Heart right ventricle (tissue), 16 donors: ENCODE data around the gene HES7. TPM values are rescaled to one million over a fixed set of nuclear protein-coding genes. Genes with fewer than 3 reads are reported as not detected.
A peak's percentile ranks its signal among the peaks of the same experiment; 100 is the strongest.

Experiments used
- ATAC-seq, 8 donors: fragments of 200-7000 bp; cut with Tn5 transposase; one replicate each; pipeline ENCODE4 v1.9.1; 2020; ENCODE audit warnings: mild to moderate bottlenecking in 8 of 8, moderate library complexity in 8 of 8, moderate number of reproducible peaks in 1 of 8
- DNase-seq, 2 donors: peaks; one replicate each; pipeline ENCODE4 v3.0.0-alpha.2; 2020
- H3K27ac ChIP-seq, 10 donors: fragments of 200-600 bp; sonication (generic) in 2 of 10; one replicate each; pipeline versions ENCODE4 v1.5.0 to v1.8.0; 2020 to 2022; ENCODE audit warnings: mild to moderate bottlenecking in 3 of 10
- H3K27me3 ChIP-seq, 7 donors: fragments of 200-600 bp; one replicate each; pipeline ENCODE4 v1.8.0; 2021 to 2022; ENCODE audit warnings: mild to moderate bottlenecking in 2 of 7
- H3K36me3 ChIP-seq, 9 donors: fragments of 200-600 bp; sonication (generic) in 1 of 9; one replicate each; pipeline versions ENCODE4 v1.5.0 to v1.8.0; 2020 to 2022; ENCODE audit warnings: mild to moderate bottlenecking in 2 of 9
- H3K4me1 ChIP-seq, 9 donors: fragments of 200-600 bp; sonication (generic) in 1 of 9; one replicate each; pipeline versions ENCODE4 v1.5.0 to v1.8.0; 2020 to 2022; ENCODE audit warnings: mild to moderate bottlenecking in 4 of 9
- H3K4me3 ChIP-seq, 10 donors: fragments of 200-600 bp; sonication (generic) in 2 of 10; one replicate each; pipeline versions ENCODE4 v1.5.0 to v1.8.0; 2020 to 2022; ENCODE audit warnings: mild to moderate bottlenecking in 7 of 10, moderate library complexity in 2 of 10
- H3K9me3 ChIP-seq, 11 donors: fragments of 200-600 bp in 10 of 11; sonication (generic) in 2 of 11; one replicate each; pipeline versions ENCODE4 v1.5.0 to v1.8.0; 2013 to 2022; ENCODE audit warnings: mild to moderate bottlenecking in 2 of 11, control low read depth in 1 of 11, moderate library complexity in 1 of 11
- WGBS, 2 donors: extraction: QIAGEN DNeasy Blood & Tissue Kit; methylation state at CpG; one replicate each; pipeline ENCODE4 v1.1.7; 2013; ENCODE audit warnings: inconsistent platforms in 1 of 2; 5-methylcytosine and 5-hydroxymethylcytosine counted together
- intact Hi-C, 10 donors: fragments of 100-400 bp; cut with DNase I; formaldehyde crosslinking; loops; one replicate each; pipeline versions ENCODE4 v1.11.1 to v1.14.2; 2022
- polyA plus RNA-seq, 2 donors: library from polyadenylated mRNA; stranded (reverse); fragments of 200-250 nt; gene quantifications; one replicate each; pipeline ENCODE4 v1.2.3, GENCODE V29; 2013
- total RNA-seq, 10 donors: library from RNA; stranded (reverse); fragmentation: NEBNext Ultra II Directional in 3 of 10; extraction: Animal tissue kit (Norgen Biotek cat#: 25700) in 3 of 10; gene quantifications; one replicate each; pipeline versions ENCODE4 v1.2.1 to v1.2.4, GENCODE V29; 2021 to 2023
- TF ChIP-seq, protein P1 (sequence below), 9 donors: fragments of 200-600 bp; sonication (generic) in 2 of 9; IDR thresholded peaks; one replicate each; pipeline versions ENCODE4 v1.5.0 to v1.8.0; 2021 to 2022; ENCODE audit warnings: antibody characterized with exemption in 9 of 9, mild to moderate bottlenecking in 5 of 9, moderate library complexity in 1 of 9
- donor health status: Arrhythmogenic right ventricular cardiomyopathy.
- donor health status: ischemic (EF 13 %, LVEDD 7.1; RV severe dilation, severe dysfunction).
- donor health status: healthy with polysubstance abuse.
- donor health status: DM: no; HTN: yes; CAD: no.
- donor health status: DM: no; HTN: no; CAD: no.
- donor health status: ischemic (EF 25% LVEDD 6.9; RV normal size, moderate dysfunction).
- donor health status: ischemic (EF 25% LVEDD 5.7; RV mildly dilated, moderate dysfunction).
- donor health status: healthy.
- donor health status: DM: yes; HTN: yes; CAD: no.
- donor health status: Ischemic cardiomyopathy.
- donor health status: ischemic (EF 35%, LVEDD 5.7; RV mildly dilated, moderate dysfunction).
- donor health status: nonischemic (EF 11% LVEDD 7.7; RV severe dilation, severe dysfunction).
- donor health status: DM: yes; HTN: yes; CAD: no.
- donor health status: PGD.
- donor health status: ischemic (EF 29% LVEDD 5.4; RV normal size, mild dysfunction).
- donor health status: nonischemic (EF 23%, LVEDD 6.1; RV moderate dilation, normal function).

HES7 gene
- total and polyA plus RNA-seq, 12 donors, result 0.17 to 1.5 (median 0.42) TPM; not detected in 5

DNA sequence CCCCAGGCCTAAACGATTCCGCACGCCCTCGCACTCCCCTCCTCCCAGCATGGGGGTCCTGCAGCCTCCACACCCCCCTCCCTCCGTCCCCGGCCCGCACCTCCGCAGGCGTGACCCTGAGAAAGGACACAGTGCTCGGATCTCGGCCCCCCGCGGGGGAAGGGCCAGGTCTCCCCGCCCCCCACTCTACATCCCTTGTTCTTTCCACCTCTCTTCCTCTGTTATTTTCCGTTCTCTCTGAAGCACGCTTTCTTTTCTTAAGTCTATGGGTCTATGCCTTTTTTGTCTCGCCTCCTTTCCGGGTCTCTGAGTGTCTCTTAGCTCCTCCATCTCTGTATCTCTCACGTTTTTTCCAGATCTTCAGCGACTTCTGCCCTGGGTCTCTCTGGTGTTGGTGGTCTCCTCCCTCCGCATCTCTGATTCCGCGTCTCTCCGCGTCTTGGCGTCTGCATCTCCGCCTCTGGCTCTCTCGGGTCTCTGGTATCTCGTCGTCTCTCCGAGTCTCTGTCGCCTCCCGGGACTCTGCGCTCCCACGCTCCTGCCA is 2.1 kb upstream of the HES7 start:
- intact Hi-C loops, result loop anchor here in 7 of 10 donors (1.0 to 10.0 kb wide), 6 partner anchors 36 to 99 kb away; partner anchors contain the start of gene VAMP2 (in 1 of the 7)
- Histone ChIP-seq H3K4me3 (peak overlapping the region; percentile 40 to 91 (median 70)), H3K27me3 (peaks cover 0 to 91% (median 17%) of the 10 kb centered on the region in 7 donors), H3K27ac (peak overlapping the region in 9 of 10 donors; percentile 51 to 82 (median 64)), H3K36me3 (no peaks in the 10 kb centered on the region), H3K9me3 (no peaks in the 10 kb centered on the region), H3K4me1 (peaks cover 20 to 63% (median 60%) of the 10 kb centered on the region in 9 donors)
- TF ChIP-seq, protein P1, sequence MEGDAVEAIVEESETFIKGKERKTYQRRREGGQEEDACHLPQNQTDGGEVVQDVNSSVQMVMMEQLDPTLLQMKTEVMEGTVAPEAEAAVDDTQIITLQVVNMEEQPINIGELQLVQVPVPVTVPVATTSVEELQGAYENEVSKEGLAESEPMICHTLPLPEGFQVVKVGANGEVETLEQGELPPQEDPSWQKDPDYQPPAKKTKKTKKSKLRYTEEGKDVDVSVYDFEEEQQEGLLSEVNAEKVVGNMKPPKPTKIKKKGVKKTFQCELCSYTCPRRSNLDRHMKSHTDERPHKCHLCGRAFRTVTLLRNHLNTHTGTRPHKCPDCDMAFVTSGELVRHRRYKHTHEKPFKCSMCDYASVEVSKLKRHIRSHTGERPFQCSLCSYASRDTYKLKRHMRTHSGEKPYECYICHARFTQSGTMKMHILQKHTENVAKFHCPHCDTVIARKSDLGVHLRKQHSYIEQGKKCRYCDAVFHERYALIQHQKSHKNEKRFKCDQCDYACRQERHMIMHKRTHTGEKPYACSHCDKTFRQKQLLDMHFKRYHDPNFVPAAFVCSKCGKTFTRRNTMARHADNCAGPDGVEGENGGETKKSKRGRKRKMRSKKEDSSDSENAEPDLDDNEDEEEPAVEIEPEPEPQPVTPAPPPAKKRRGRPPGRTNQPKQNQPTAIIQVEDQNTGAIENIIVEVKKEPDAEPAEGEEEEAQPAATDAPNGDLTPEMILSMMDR (IDR thresholded peaks at IDR 0.05), result no peak
- ATAC-seq (peak in 2 of 8 donors; percentile 2 to 8), DNase-seq (peak in 1 of 2 donors; percentile 28)
- 0 to 1% methylated on average over 35 of the region's 35 CpGs for WGBS, 2 donors

DNA sequence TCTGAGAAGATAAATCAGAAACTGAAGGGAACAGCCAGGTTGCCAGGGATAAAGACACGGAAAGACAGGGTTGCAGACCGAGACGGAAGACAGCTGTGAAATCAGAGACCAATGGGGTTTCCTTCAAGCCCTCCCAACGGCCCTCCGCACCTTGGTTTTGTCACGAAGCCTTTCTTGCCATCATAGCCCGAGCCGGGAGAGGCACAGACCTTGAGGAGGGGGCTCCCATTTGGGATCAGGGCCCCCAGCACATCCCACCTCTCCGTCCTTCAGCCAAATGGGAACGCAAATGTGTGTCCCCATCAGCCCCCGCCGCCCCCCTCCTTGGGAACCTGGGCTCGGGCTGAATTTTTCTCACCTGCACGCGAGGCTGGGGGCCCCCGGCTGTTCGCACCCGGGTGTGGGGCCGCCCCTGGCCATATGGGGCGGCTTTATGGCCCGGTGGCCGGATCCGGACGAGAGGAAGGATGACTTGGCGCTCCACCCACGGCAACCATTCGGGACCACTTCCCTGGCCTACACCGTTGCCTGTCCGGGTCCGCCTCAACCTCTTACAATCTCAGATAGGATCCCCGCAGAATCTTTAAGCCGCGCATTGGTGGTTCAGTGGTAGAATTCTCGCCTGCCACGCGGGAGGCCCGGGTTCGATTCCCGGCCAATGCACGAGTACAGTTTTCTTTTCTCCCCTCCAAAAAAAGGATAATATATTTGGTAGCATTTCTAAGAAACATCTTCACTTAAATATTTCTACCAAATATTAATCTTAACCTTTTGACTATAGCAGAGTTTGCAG is 1.4 kb upstream of the HES7 start:
- intact Hi-C loops, result loop anchor here in 7 of 10 donors (1.0 to 10.0 kb wide), 6 partner anchors 37 to 99 kb away; partner anchors contain the start of gene VAMP2 (in 1 of the 7)
- Histone ChIP-seq H3K9me3 (no peaks in the 10 kb centered on the region), H3K4me1 (peaks cover 27 to 70% (median 67%) of the 10 kb centered on the region in 9 donors), H3K4me3 (peak overlapping the region; percentile 40 to 91 (median 70)), H3K36me3 (no peaks in the 10 kb centered on the region), H3K27me3 (peaks cover 0 to 94% (median 17%) of the 10 kb centered on the region in 7 donors), H3K27ac (peak overlapping the region in 8 of 10 donors; percentile 51 to 82 (median 67))
- ATAC-seq (peak; percentile 30 to 71 (median 60)), DNase-seq (peak; percentile 76 to 86)
- WGBS, 2 donors, result 2% methylated on average over 40 of the region's 40 CpGs
- TF ChIP-seq, protein P1 (IDR thresholded peaks at IDR 0.05), result no peak

DNA sequence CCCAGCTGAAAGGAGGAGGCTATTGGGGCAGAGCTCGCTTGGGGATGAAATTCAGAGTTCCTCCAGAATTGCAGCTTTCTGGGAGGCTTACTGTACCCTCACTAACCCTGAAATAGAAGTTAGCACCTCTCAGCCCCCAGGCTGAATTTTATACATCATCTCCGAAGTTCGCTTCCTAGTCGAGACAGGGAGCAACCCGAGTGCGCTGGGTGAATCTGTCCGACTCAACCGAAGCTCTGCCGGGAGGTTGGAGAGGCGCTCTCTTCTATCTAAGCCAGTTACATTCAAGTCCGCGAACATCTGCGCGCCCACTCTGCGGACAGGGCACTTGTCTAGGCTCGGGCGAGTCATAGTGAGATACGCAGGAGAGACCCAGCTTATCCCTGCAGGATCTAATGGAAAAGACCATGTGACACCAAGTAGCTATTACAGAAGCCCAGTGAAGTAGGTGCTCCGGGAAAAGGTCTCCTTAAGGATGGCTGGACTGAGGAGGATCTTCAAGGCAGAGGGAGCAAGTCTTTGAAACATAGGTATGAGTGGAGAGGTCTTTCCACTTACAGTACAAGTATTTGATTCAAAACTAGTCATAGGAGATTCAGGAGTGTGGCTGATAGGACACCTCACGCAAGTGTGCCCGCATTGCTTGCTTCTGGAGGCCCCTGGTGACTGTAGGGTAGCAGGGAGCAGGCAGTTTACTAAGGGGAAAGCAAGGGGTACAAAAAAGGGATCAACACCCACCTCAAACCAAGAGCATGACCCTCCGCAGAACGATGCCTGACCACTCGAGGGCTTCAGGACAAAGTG is 646 bp upstream of the HES7 start:
- no peak for ATAC-seq
- intact Hi-C loops, result loop anchor here in 9 of 10 donors (1.0 to 10.0 kb wide), 7 partner anchors 33 to 100 kb away; partner anchors contain the start of gene VAMP2 (in 3 of the 9)

More for the DNA sequence above, 646 bp upstream of the HES7 start:
- Histone ChIP-seq H3K27me3 (peaks cover 0 to 86% (median 17%) of the 10 kb centered on the region in 7 donors), H3K36me3 (no peaks in the 10 kb centered on the region), H3K9me3 (no peaks in the 10 kb centered on the region), H3K27ac (peak overlapping the region in 1 of 10 donors; percentile 4), H3K4me3 (peak overlapping the region; percentile 0 to 91 (median 67)), H3K4me1 (peaks cover 27 to 78% (median 72%) of the 10 kb centered on the region in 9 donors)
- no peak for DNase-seq
- 5 to 6% methylated on average over 24 of the region's 24 CpGs for WGBS, 2 donors
- TF ChIP-seq, protein P1 (IDR thresholded peaks at IDR 0.05), result no peak
